HG02885 (cell line): Measurements from ENCODE around the gene PGPEP1.

Experiments
- ATAC-seq: cut with Tn5 transposase; IDR thresholded peaks from one replicate; pipeline ENCODE4 v1.9.1; 2021; ENCODE audit warnings: mild to moderate bottlenecking; ENCODE audit not compliant: unreplicated experiment, poor library complexity

PGPEP1 gene

DNA sequence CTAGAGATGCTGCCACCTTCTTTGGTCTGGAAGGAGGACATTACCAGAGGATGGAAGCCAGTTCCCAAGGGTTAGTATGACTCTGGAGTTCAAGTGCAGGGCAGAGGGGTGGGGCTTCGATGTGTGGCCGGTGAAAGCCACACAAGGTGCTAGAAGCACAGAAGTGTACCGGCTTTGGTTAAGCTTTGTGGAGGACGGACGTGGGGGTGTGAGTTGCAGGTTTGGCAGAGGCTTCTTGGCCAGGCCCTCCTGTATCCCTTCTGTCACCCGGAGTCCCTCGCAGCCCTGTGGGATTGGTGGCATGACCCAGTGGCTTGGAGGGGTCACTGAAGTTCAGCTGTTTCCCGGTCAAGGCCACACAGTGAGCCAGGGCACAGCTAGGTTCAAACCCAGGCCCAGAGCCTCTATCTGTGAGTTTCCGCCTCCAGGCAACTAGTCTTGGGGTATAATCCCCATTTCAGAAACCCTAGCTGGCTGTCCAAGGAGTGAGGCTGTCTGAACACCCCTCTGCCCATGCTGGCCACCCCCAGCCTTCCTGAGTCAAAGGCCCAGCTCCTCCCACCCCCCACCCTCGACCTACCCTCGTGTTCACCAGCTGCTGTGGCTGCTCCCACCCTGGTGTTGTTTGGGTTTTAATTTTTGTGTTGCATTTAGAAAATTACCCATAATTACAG, 74.2 kb downstream of the PGPEP1 start:
- ATAC-seq, result no peak

DNA sequence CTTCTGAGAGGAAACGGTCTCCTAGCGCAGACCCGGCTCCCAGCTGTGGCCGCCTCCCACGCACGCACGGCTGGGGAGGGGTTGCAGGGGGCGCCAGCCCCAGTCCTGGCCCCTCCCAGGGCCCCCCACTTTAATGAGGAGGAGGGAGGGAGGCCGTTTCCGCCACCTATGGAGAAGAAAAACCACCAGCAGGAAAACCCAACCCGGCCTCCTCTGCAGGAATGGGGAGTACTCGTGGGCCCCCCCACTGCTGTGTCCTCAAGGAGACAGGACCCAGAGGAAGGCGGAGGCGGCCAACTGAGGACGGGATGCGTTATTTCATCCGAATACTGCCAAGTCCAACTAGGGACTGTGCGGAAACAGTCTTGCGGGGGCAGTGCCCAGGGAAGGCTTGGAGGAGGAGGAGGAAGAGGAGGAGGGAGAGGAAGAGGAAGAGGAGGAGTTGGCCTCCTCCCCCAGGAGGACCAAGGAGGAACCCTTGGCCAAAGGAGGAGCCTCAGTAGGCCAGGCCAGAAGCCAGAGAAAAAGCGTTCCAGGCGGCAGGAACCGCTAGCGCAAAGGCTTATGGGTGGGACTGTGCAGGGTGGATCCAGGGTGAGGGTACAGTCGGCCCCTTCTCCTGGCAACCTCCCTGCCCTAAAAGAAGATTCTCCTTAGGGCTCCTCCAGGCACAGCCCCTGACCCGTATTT, 74.9 kb downstream of the PGPEP1 start:
- no peak for ATAC-seq

DNA sequence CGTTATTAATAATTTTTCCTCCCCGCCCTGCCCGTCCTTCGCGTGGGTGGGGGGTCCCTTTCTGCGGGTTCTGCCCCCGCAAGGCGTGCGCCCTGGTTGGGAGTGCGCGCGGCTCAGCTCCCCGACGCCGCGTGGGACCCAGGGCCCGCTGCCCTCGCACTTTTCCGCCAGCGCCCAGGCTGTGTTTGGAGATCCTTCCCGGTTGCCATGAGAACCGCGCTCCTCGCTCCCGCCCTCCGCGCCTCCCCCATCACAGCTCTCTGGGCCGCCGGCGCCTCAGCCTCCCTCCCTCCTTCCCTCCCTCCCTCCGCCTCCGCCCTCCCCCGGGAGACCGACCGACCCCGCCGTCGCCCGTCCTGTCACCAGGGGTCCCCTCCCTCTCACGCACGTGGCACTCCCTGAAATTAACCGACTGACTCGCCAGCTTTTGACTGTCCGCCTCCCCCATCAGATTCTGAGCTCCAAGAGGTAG, 76.4 kb downstream of the PGPEP1 start:
- no peak for ATAC-seq

- ATAC-seq, result no peak
These were observed 77.0 kb downstream of the PGPEP1 start for GRCh38 chr19:18417250-18418028.

DNA sequence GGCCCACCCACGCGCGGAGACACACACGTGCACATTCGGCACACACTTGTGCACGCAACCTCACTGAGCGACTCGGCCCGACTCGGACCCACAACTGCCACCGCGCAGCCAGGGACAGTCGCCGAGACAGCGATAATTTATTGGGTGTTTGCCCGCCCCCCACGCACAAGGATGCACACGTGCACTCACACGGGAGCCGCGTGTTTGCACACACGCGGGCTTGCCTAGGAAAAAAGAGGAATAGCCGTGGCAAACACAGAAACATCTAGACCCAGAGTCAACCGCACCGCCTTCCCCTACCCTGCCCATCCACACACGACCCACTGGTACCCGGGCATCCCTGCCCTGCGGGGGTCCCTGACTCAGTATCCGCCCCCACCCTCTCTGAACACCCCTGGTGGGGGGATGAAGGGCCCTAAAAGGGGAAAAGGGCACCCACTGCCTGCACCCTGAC, 77.7 kb downstream of the PGPEP1 start:
- no peak for ATAC-seq

- peak; percentile 3 for ATAC-seq
These were observed 78.2 kb downstream of the PGPEP1 start for GRCh38 chr19:18418483-18419194.

DNA sequence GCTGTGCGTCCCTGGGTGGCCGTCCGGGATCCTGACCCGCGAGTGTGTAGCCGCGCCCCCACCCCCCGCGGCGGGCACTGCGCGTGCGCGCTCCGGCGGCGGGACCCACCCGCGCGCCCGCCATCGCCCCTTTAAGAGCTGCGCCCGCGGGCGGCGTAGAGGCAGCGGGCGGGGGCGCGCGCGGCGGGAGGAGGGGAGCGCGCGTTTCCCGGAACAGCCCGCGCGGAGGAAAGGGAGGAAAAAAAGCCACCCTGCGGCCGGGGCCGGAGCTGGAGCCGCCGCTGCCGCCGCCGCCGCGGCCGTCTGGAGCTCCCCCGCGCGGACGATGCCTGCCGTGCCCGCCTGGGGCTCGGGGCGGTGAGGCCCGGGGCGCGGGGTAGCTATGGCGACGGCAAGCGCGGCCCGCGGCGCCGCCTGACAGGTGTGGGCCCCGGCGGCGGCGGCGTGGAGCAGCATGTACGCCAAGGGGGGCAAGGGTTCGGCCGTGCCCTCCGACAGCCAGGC, 78.8 kb downstream of the PGPEP1 start, which contains the start of gene SSBP4:
TSS of gene SSBP4 (plus strand) at position 204 of the 504 bp plus-strand sequence. CDS start at position 455, 251 bp downstream.
- ATAC-seq, result peak; percentile 49
